T-cell (primary cell): Measurements from ENCODE around the gene HYAL4. TPM values are rescaled to one million over a fixed set of nuclear protein-coding genes. Genes with fewer than 3 reads are reported as not detected.

Experiments
- ATAC-seq, 4 experiments: fragments of 200-7000 bp in 3 of 4; fragments of 150-1000 bp in 1 of 4; cut with Tn5 transposase; replicated peaks in 1 of 4; 1 replicate in 3 of 4; 2 replicates in 1 of 4; pipeline ENCODE4 v1.10.0; 2021; ENCODE audit warnings: moderate library complexity in 3 of 4, mild to moderate bottlenecking in 2 of 4, moderate number of reproducible peaks in 1 of 4
- CTCF ChIA-PET, 2 donors: fragments of 300-600 bp; sonication (Branson Sonifier 250); formaldehyde crosslinking; loops; one replicate each; lab custom pipeline; 2022; ENCODE audit warnings: antibody characterized with exemption in 2 of 2; lab: Charles Lee
- POLR2A ChIA-PET, 2 donors: fragments of 300-600 bp; sonication (Branson Sonifier 250); formaldehyde crosslinking; loops; one replicate each; lab custom pipeline; 2022; ENCODE audit warnings: antibody characterized with exemption in 2 of 2; lab: Charles Lee
- DNase-seq, 35 experiments: peaks; one replicate each; pipeline versions ENCODE4 v3.0.0 to v3.0.0-alpha.2; 2013 to 2023
- H3K27ac ChIP-seq: one replicate; pipeline ENCODE4 v1.5.1; 2013; ENCODE audit warnings: low read length
- H3K27me3 ChIP-seq, 2 experiments: replicated peaks in 1 of 2; 1 replicate in 1 of 2; 2 replicates in 1 of 2; pipeline versions ENCODE4 v1.6.1 to v1.7.0; 2013; ENCODE audit warnings: low read length in 1 of 2, mixed read lengths in 1 of 2; ENCODE audit not compliant: control insufficient read depth in 2 of 2, insufficient read depth in 2 of 2; ENCODE audit errors: extremely low read depth in 1 of 2
- H3K36me3 ChIP-seq, 2 donors: 1 replicate in 1 of 2; 2 replicates in 1 of 2; pipeline versions ENCODE4 v1.6.1 to v1.7.0; 2013; ENCODE audit warnings: low read length in 1 of 2; ENCODE audit not compliant: control insufficient read depth in 2 of 2, insufficient read depth in 1 of 2; ENCODE audit errors: extremely low read depth in 1 of 2
- H3K4me1 ChIP-seq, 2 experiments: 1 replicate in 1 of 2; 2 replicates in 1 of 2; pipeline versions ENCODE4 v1.6.1 to v1.7.0; 2013; ENCODE audit warnings: low read length in 2 of 2, mixed read lengths in 1 of 2; ENCODE audit not compliant: insufficient read depth in 2 of 2, control insufficient read depth in 1 of 2; ENCODE audit errors: extremely low read depth in 1 of 2
- H3K4me3 ChIP-seq, 2 donors: 1 replicate in 1 of 2; 2 replicates in 1 of 2; pipeline versions ENCODE4 v1.5.1 to v1.7.0; 2013; ENCODE audit warnings: mild to moderate bottlenecking in 2 of 2, low read length in 1 of 2, moderate library complexity in 1 of 2; ENCODE audit not compliant: control insufficient read depth in 1 of 2; ENCODE audit errors: extremely low read depth in 1 of 2
- H3K9me3 ChIP-seq: 2 replicates; pipeline ENCODE4 v1.7.0; 2013
- H3K27ac Mint-ChIP-seq, 2 donors: one replicate each; pipeline ENCODE4 v1.8.0; 2020 to 2021; ENCODE audit warnings: mild to moderate bottlenecking in 2 of 2, mixed read lengths in 2 of 2
- H3K27me3 Mint-ChIP-seq, 2 donors: one replicate each; pipeline ENCODE4 v1.8.0; 2021 to 2022; ENCODE audit warnings: mixed read lengths in 2 of 2
- H3K36me3 Mint-ChIP-seq: one replicate; pipeline ENCODE4 v1.8.0; 2021; ENCODE audit warnings: mixed read lengths
- H3K4me1 Mint-ChIP-seq, 3 donors: one replicate each; pipeline ENCODE4 v1.8.0; 2020 to 2022; ENCODE audit warnings: mixed read lengths in 3 of 3, mild to moderate bottlenecking in 1 of 3
- H3K4me3 Mint-ChIP-seq, 3 donors: one replicate each; pipeline ENCODE4 v1.8.0; 2020 to 2022; ENCODE audit warnings: mild to moderate bottlenecking in 3 of 3, mixed read lengths in 3 of 3, moderate library complexity in 3 of 3
- H3K9me3 Mint-ChIP-seq, 3 donors: one replicate each; pipeline ENCODE4 v1.8.0; 2020 to 2022; ENCODE audit warnings: mixed read lengths in 3 of 3
- WGBS: methylation state at CpG from one replicate; pipeline ENCODE4 v1.1.5; 2013; ENCODE audit warnings: missing lambda C conversion rate; ENCODE audit not compliant: insufficient coverage; 5-methylcytosine and 5-hydroxymethylcytosine counted together
- total RNA-seq, 35 experiments: library from RNA in 6 of 35; stranded (reverse) in 6 of 35; fragments of 120-200 nt in 1 of 35; gene quantifications; one replicate each; pipeline versions ENCODE4 v1.2.1 to v1.2.4 and lab custom pipeline; 2013 to 2026

Gene HYAL4
- total RNA-seq, 5 donors from 2014 or later (not counting 1 experiment from before 2014, with no cell fraction given), result not detected

DNA sequence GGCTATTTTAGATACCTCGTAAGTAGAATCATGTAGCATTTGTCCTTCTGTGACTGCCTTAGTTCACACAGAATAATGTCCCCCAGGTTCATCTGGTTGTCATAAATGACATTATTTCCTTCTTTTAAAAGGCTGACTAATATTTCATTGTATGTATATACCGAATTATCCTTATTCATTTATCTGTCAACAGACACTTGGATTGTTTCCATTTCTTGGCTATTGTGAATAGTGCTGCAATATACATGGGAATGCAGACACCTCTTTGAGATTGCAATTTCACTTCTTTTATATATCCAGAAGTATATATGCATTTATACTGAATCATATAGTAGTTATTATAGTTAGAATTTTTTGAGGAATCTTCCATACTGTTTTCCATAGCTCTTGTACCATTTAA, 24.1 kb upstream of the HYAL4 start:
- no peaks in the 10 kb centered on the region for H3K9me3 ChIP-seq
- no peak overlapping the region for H3K4me3 ChIP-seq
- no CpG with 5 or more reads among the region's 2 CpGs for WGBS
- Mint-ChIP-seq H3K9me3 (no peaks in the 10 kb centered on the region), H3K4me1 (peaks cover 9 to 16% (median 9%) of the 10 kb centered on the region in 3 donors), H3K36me3 (no peaks in the 10 kb centered on the region), H3K27ac (no peak overlapping the region), H3K27me3 (peaks cover 3 to 10% of the 10 kb centered on the region in 2 donors), H3K4me3 (no peak overlapping the region)
- ATAC-seq, result no peak
- DNase-seq, result no peak
- H3K27ac ChIP-seq, result no peak overlapping the region
- H3K4me1 ChIP-seq, result peaks cover 0 to 4% of the 10 kb centered on the region in 2 experiments
- ChIA-PET POLR2A (no interaction called here), CTCF (no interaction called here)
- H3K36me3 ChIP-seq, result no peaks in the 10 kb centered on the region
- H3K27me3 ChIP-seq, result no peaks in the 10 kb centered on the region

DNA sequence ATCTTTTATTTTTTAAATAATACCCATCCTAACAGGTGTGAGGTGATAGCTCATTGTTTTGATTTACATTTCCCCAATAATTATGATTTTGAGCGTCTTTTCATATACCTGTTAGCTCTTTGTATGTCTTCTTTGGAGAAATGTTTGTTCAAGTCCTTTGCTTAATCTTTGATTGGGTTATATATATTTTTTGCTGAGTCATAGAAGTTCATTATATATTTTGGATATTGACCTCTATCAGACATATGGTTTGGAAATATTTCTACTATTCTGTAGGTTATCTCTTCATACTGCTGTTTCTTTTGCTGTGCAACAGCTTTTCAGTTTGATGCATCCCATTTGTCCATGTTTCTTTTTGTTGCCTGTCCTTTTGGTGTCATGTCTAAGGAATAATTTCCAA, 23.6 kb upstream of the HYAL4 start:
- Histone ChIP-seq H3K27ac (no peak overlapping the region), H3K4me1 (peaks cover 0 to 4% of the 10 kb centered on the region in 2 experiments), H3K27me3 (no peaks in the 10 kb centered on the region), H3K9me3 (no peaks in the 10 kb centered on the region), H3K36me3 (no peaks in the 10 kb centered on the region), H3K4me3 (no peak overlapping the region)
- ChIA-PET CTCF (no interaction called here), POLR2A (no interaction called here)
- no peak overlapping the region for H3K27ac Mint-ChIP-seq
- peaks cover 3 to 10% of the 10 kb centered on the region in 2 donors for H3K27me3 Mint-ChIP-seq
- peaks cover 9 to 16% (median 9%) of the 10 kb centered on the region in 3 donors for H3K4me1 Mint-ChIP-seq
- H3K9me3 Mint-ChIP-seq, result no peaks in the 10 kb centered on the region
- H3K36me3 Mint-ChIP-seq, result no peaks in the 10 kb centered on the region
- no peak overlapping the region for H3K4me3 Mint-ChIP-seq
- no CpG with 5 or more reads among the region's 1 CpG for WGBS
- DNase-seq, result no peak
- ATAC-seq, result no peak

DNA sequence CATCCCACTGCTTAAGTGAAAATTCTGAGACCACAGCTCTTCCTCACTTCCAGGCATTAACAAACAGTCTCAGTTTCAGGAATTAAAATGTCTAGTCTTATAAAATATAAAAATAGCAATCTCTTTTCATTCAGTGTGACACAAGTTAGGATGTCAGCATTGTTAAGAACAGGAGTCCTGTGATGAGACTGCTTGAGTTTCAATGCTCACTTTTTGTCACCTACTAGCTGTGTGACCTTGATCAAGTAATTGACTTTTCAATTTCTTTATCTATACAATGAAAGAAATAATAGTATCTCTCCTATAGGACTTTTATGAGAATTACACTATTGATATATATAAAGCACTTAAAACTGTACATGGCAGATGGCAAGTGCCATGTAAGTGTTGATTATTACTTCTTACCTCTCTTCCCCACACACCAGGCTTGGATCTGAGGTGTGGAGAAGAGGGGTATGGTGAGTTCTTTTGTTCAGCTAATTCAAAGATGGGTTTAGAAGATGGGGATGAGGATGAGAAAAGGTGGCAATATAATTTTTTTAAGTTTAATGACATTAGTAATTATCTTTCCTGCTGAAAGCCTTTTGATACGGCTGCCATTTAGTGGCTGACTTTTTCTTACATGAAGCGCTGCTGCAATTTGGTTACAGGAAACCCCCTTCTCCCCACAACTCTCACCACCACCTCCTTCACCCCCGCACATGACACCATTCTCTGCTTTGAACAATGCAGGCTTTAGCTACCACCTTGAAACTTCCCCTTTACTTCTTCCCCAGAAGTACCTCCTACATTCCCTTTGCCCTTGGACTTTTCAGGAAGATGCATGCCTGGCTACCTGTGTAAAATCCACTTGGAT, 20.8 kb upstream of the HYAL4 start:
- H3K36me3 ChIP-seq, result no peaks in the 10 kb centered on the region
- no peaks in the 10 kb centered on the region for H3K27me3 ChIP-seq
- ChIA-PET POLR2A (no interaction called here), CTCF (no interaction called here)
- ATAC-seq (peak in 1 of 4 experiments; percentile 85), DNase-seq (peak in 6 of 35 experiments; percentile 5 to 38 (median 8))
- H3K27ac ChIP-seq, result no peak overlapping the region
- no peaks in the 10 kb centered on the region for H3K9me3 Mint-ChIP-seq
- H3K4me3 Mint-ChIP-seq, result no peak overlapping the region
- 3% methylated on average over 3 of the region's 3 CpGs for WGBS
- peaks cover 9 to 16% (median 9%) of the 10 kb centered on the region in 3 donors for H3K4me1 Mint-ChIP-seq
- H3K27me3 Mint-ChIP-seq, result peaks cover 9 to 13% of the 10 kb centered on the region in 2 donors
- no peaks in the 10 kb centered on the region for H3K36me3 Mint-ChIP-seq
- no peaks in the 10 kb centered on the region for H3K9me3 ChIP-seq
- peak overlapping the region in 1 of 2 donors; percentile 2 for H3K27ac Mint-ChIP-seq
- peaks cover 0 to 4% of the 10 kb centered on the region in 2 experiments for H3K4me1 ChIP-seq
- no peak overlapping the region for H3K4me3 ChIP-seq

DNA sequence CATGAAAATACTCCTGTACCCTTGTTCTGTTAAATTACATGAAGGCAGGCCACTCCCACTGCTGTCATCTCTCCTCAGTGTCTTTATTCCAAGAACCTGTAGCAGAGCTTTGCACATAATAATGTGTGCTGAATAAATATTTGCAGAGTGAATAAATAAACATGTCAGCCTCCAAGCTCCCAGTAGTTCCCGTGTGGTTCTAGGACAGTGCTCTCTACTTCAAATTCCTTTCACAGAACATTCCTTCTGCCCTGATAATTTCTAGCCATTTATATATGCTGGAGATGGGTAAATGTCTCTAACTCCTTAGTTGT, 20.3 kb upstream of the HYAL4 start:
- H3K27me3 ChIP-seq, result no peaks in the 10 kb centered on the region
- ChIA-PET CTCF (no interaction called here), POLR2A (no interaction called here)
- peaks cover 0 to 4% of the 10 kb centered on the region in 2 experiments for H3K4me1 ChIP-seq
- DNase-seq (no peak), ATAC-seq (peak in 1 of 4 experiments; percentile 16)
- H3K4me3 ChIP-seq, result no peak overlapping the region
- H3K27ac ChIP-seq, result no peak overlapping the region
- Mint-ChIP-seq H3K4me3 (no peak overlapping the region), H3K36me3 (no peaks in the 10 kb centered on the region), H3K27ac (peak overlapping the region in 1 of 2 donors; percentile 2), H3K27me3 (peaks cover 9% of the 10 kb centered on the region in 2 donors), H3K4me1 (peaks cover 9 to 16% (median 9%) of the 10 kb centered on the region in 3 donors), H3K9me3 (no peaks in the 10 kb centered on the region)
- no CpG with 5 or more reads among the region's 1 CpG for WGBS
- no peaks in the 10 kb centered on the region for H3K36me3 ChIP-seq
- no peaks in the 10 kb centered on the region for H3K9me3 ChIP-seq

DNA sequence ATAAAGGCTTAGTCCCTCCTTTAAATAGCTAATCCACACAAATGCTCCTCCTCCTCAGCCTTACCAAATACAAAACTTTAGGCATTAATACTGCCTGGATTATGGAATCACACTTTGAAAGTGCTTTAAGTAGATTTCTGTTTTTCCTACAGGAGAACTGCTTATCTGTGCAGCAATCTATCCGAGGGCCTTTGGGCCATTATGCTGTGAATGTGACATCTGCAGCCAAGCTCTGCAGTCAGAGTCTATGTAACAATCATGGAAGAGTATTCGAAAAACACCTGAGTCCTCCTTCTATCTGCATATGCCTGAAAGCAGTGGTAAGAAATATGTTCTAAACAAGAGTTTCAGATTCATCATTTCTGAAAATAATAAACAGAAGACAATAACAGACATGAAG, 16.2 kb upstream of the HYAL4 start:
- ATAC-seq (no peak), DNase-seq (no peak)
- H3K27me3 Mint-ChIP-seq, result peaks cover 7 to 10% of the 10 kb centered on the region in 2 donors
- 67% methylated on average over 1 of the region's 2 CpGs for WGBS
- H3K4me3 ChIP-seq, result no peak overlapping the region
- no peaks in the 10 kb centered on the region for H3K36me3 ChIP-seq
- no peaks in the 10 kb centered on the region for H3K9me3 ChIP-seq
- H3K27me3 ChIP-seq, result no peaks in the 10 kb centered on the region
- H3K9me3 Mint-ChIP-seq, result no peaks in the 10 kb centered on the region
- peaks cover 9 to 16% (median 9%) of the 10 kb centered on the region in 3 donors for H3K4me1 Mint-ChIP-seq
- no peak overlapping the region for H3K27ac Mint-ChIP-seq
- H3K36me3 Mint-ChIP-seq, result no peaks in the 10 kb centered on the region
- no peak overlapping the region for H3K27ac ChIP-seq
- no peak overlapping the region for H3K4me3 Mint-ChIP-seq
- ChIA-PET POLR2A (no interaction called here), CTCF (interaction anchor here in 1 of 2 donors (0.6 kb wide), 1 partner anchor 264 kb away, joined by 5 read pairs; no protein-coding TSS in a partner anchor)
- peaks cover 0 to 4% of the 10 kb centered on the region in 2 experiments for H3K4me1 ChIP-seq

DNA sequence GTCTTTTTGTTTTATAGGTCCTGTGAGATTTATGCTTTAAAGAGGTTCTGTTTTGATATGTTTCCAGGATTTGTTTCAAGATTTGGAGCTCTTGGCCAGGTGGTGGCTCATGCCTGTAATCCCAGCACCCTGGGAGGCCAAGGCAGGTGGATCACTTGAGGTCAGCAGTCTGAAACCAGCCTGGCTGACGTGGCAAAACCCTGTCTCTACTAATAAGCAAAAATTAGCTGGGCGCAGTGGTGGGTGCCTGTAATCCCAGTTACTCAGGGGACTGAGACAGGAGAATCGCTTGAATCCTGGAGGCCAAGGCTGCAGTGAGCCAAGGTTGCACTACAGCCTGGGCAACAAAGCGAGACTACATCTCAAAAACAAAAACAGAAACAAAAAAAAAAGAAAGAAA, 8.3 kb upstream of the HYAL4 start:
- H3K4me3 ChIP-seq, result no peak overlapping the region
- Mint-ChIP-seq H3K27me3 (peaks cover 14% of the 10 kb centered on the region in 2 donors), H3K4me3 (no peak overlapping the region), H3K9me3 (peaks cover 0 to 5% (median 0%) of the 10 kb centered on the region in 3 donors), H3K4me1 (no peaks in the 10 kb centered on the region), H3K36me3 (no peaks in the 10 kb centered on the region), H3K27ac (no peak overlapping the region)
- H3K36me3 ChIP-seq, result no peaks in the 10 kb centered on the region
- CTCF ChIA-PET, result no interaction called here
- WGBS, result no CpG with 5 or more reads among the region's 4 CpGs
- no peak overlapping the region for H3K27ac ChIP-seq
- POLR2A ChIA-PET, result no interaction called here
- ATAC-seq (no peak), DNase-seq (no peak)
- H3K27me3 ChIP-seq, result no peaks in the 10 kb centered on the region
- H3K4me1 ChIP-seq, result no peaks in the 10 kb centered on the region
- H3K9me3 ChIP-seq, result no peaks in the 10 kb centered on the region
